ENCODE results near the gene TNS1.
A peak's percentile ranks its signal among the peaks of the same experiment; 100 is the strongest.

- TF ChIP-seq CTCF (IDR thresholded peaks at IDR 0.05) (no peak), POLR2A (IDR thresholded peaks at IDR 0.05) (peak in 1 of 2 donors; percentile 77)
Measured at GRCh38 chr2:217928324-217929181, 74.2 kb downstream of the TNS1 start.

Measured in thyroid gland (tissue), 4 donors.